GM23338 (cell line): ENCODE measurements around the gene BTBD3. TPM values are rescaled to one million over a fixed set of nuclear protein-coding genes. Genes with fewer than 3 reads are reported as not detected.

Experiments
- ATAC-seq: fragments of 200-7000 bp; cut with Tn5 transposase; 3 replicates; pipeline ENCODE4 v1.9.1; 2020
- DNase-seq: peaks from one replicate; pipeline ENCODE4 v3.0.0-alpha.2; 2015; ENCODE audit warnings: low spot score
- H2AFZ ChIP-seq: fragments of 200-600 bp; sonication (generic); 2 replicates; pipeline ENCODE4 v1.8.0; 2016; ENCODE audit warnings: antibody characterized with exemption, mild to moderate bottlenecking, moderate library complexity
- H3F3A ChIP-seq: fragments of 200-600 bp; sonication (generic); replicated peaks from 2 replicates; pipeline ENCODE4 v1.8.0; 2017; ENCODE audit warnings: antibody characterized with exemption, mixed run types, low read depth
- H3K27ac ChIP-seq: fragments of 200-600 bp; sonication (generic); 2 replicates; pipeline ENCODE4 v1.6.1; 2016; ENCODE audit warnings: low read depth
- H3K27me3 ChIP-seq: fragments of 200-600 bp; sonication (generic); 2 replicates; pipeline ENCODE4 v1.8.0; 2016; ENCODE audit warnings: mild to moderate bottlenecking, mixed run types, moderate library complexity; ENCODE audit not compliant: insufficient read depth
- H3K36me3 ChIP-seq: fragments of 200-600 bp; sonication (generic); 2 replicates; pipeline ENCODE4 v1.8.0; 2016; ENCODE audit warnings: mild to moderate bottlenecking; ENCODE audit not compliant: insufficient read depth
- H3K4me1 ChIP-seq: fragments of 200-600 bp; sonication (generic); 2 replicates; pipeline ENCODE4 v1.8.0; 2016; ENCODE audit warnings: mild to moderate bottlenecking, moderate library complexity; ENCODE audit not compliant: insufficient read depth
- H3K4me2 ChIP-seq: fragments of 200-600 bp; sonication (generic); 2 replicates; pipeline ENCODE4 v1.7.1; 2017; ENCODE audit warnings: mixed run types
- H3K4me3 ChIP-seq: fragments of 200-600 bp; sonication (generic); 2 replicates; pipeline ENCODE4 v1.6.1; 2016; ENCODE audit warnings: mixed run types
- H3K79me2 ChIP-seq: fragments of 200-600 bp; sonication (generic); replicated peaks from 2 replicates; pipeline ENCODE4 v1.8.0; 2017; ENCODE audit warnings: mild to moderate bottlenecking; ENCODE audit not compliant: insufficient read depth
- H3K9me2 ChIP-seq: fragments of 200-600 bp; sonication (generic); 2 replicates; pipeline ENCODE4 v1.8.0; 2017; ENCODE audit not compliant: insufficient read depth
- H4K20me1 ChIP-seq: fragments of 200-600 bp; sonication (generic); replicated peaks from 2 replicates; pipeline ENCODE4 v1.8.0; 2017; ENCODE audit warnings: mild to moderate bottlenecking; ENCODE audit not compliant: insufficient read depth
- H3K27ac Mint-ChIP-seq: 2 replicates; pipeline ENCODE4 v1.8.0; 2020; ENCODE audit warnings: inconsistent platforms, mild to moderate bottlenecking, moderate library complexity, mixed read lengths
- H3K27me3 Mint-ChIP-seq: 3 replicates; pipeline ENCODE4 v1.8.0; 2022; ENCODE audit warnings: low read depth, mild to moderate bottlenecking, moderate library complexity, mixed read lengths, inconsistent platforms; ENCODE audit not compliant: insufficient read depth, poor library complexity
- H3K36me3 Mint-ChIP-seq: 3 replicates; pipeline ENCODE4 v1.8.0; 2021; ENCODE audit warnings: low read depth, mild to moderate bottlenecking, inconsistent platforms, moderate library complexity, mixed read lengths
- H3K4me1 Mint-ChIP-seq: 3 replicates; pipeline ENCODE4 v1.8.0; 2020; ENCODE audit warnings: mild to moderate bottlenecking, inconsistent platforms, mixed read lengths
- H3K4me3 Mint-ChIP-seq: 3 replicates; pipeline ENCODE4 v1.8.0; 2021; ENCODE audit warnings: moderate library complexity, mild to moderate bottlenecking, inconsistent platforms, mixed read lengths
- H3K9me3 Mint-ChIP-seq: 3 replicates; pipeline ENCODE4 v1.8.0; 2020; ENCODE audit warnings: moderate library complexity, mild to moderate bottlenecking, inconsistent platforms, mixed read lengths
- EZH2 ChIP-seq: fragments of 200-600 bp; sonication (generic); IDR thresholded peaks from one replicate; pipeline ENCODE4 v1.8.0; 2017; ENCODE audit warnings: antibody characterized with exemption, mild to moderate bottlenecking, low read depth; ENCODE audit not compliant: unreplicated experiment
- NANOG ChIP-seq: IDR thresholded peaks from 2 replicates; pipeline ENCODE4 v1.6.1; 2016; ENCODE audit warnings: antibody characterized with exemption, borderline replicate concordance
- POLR2AphosphoS5 ChIP-seq: IDR thresholded peaks from 2 replicates; pipeline ENCODE4 v1.6.1; 2016; ENCODE audit warnings: antibody characterized with exemption, low read depth
- STAT1 ChIP-seq: IDR thresholded peaks from one replicate; pipeline ENCODE4 v1.6.1; 2016; ENCODE audit warnings: antibody characterized with exemption; ENCODE audit not compliant: unreplicated experiment
- ZNF114 ChIP-seq: fragments of 250-450 bp; sonication (Bioruptor Pico); IDR thresholded peaks from 2 replicates; pipeline ENCODE4 v1.5.0; 2020; ENCODE audit warnings: mild to moderate bottlenecking, moderate library complexity
- polyA plus RNA-seq: library from polyadenylated mRNA; unstranded; fragments of >200 nt; fragmentation: Nextera tagmentation; extraction: Ambion mirVana; gene quantifications from 2 replicates; pipeline ENCODE4 v1.2.1, GENCODE V29; 2016
- total RNA-seq: library from RNA; depleted of rRNA; stranded (reverse); fragments of >200 nt; shearing (Covaris generic); gene quantifications from 2 replicates; pipeline ENCODE4 v1.2.3, GENCODE V29; 2014
- TF ChIP-seq, protein P1 (sequence below): fragments of 250-450 bp; sonication (Bioruptor Pico); IDR thresholded peaks from 2 replicates; pipeline ENCODE4 v1.5.0; 2020; ENCODE audit warnings: mild to moderate bottlenecking, moderate library complexity
- TF ChIP-seq, protein P2 (sequence below): IDR thresholded peaks from one replicate; pipeline ENCODE4 v1.6.1; 2018; ENCODE audit warnings: antibody characterized with exemption; ENCODE audit not compliant: unreplicated experiment

BTBD3 gene
- total and polyA plus RNA-seq, 2 experiments from 2014 or later, result 11.8 to 45.1 TPM

DNA sequence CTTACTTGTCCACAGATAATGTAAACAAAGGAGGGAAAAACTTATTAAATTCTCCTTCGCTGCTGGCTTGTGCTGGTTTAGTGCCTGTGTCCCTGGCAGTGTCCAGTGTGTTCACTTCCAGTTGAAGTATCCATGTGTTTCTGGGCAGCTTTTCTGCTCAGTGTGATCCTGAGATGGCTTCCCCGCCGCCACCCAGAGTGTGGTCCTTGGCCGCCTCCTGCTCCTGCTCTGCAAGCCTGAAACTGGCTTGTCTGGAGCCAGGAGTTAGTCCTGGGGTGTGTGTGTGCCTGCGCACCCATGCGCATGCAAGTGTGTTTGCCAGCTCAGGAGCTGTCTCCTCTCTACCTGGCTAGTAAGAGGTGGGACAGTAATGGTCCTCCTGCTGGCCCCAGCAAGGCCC is 7.2 kb downstream of the BTBD3 start:
- no peaks in the 10 kb centered on the region for H3K27me3 Mint-ChIP-seq
- no peak for ATAC-seq
- no peaks in the 10 kb centered on the region for H3K9me3 Mint-ChIP-seq
- Histone ChIP-seq H4K20me1 (no peaks in the 10 kb centered on the region), H3F3A (no peaks in the 10 kb centered on the region), H3K79me2 (peaks cover 15% of the 10 kb centered on the region), H3K27ac (no peak overlapping the region), H3K4me2 (no peak overlapping the region), H2AFZ (no peak overlapping the region), H3K4me3 (no peak overlapping the region), H3K4me1 (0 out of 2 replicates have a peak, but pooled peaks cover 10% of the 10 kb centered on the region), H3K36me3 (no peaks in the 10 kb centered on the region), H3K27me3 (no peaks in the 10 kb centered on the region), H3K9me2 (no peaks in the 10 kb centered on the region)
- no peak for DNase-seq
- peaks cover 9% of the 10 kb centered on the region for H3K4me1 Mint-ChIP-seq
- TF ChIP-seq EZH2 (no peak), POLR2AphosphoS5 (no peak), NANOG (no peak), ZNF114 (CRISPR knock-in tag) (no peak), STAT1 (no peak)
- TF ChIP-seq, protein P1, sequence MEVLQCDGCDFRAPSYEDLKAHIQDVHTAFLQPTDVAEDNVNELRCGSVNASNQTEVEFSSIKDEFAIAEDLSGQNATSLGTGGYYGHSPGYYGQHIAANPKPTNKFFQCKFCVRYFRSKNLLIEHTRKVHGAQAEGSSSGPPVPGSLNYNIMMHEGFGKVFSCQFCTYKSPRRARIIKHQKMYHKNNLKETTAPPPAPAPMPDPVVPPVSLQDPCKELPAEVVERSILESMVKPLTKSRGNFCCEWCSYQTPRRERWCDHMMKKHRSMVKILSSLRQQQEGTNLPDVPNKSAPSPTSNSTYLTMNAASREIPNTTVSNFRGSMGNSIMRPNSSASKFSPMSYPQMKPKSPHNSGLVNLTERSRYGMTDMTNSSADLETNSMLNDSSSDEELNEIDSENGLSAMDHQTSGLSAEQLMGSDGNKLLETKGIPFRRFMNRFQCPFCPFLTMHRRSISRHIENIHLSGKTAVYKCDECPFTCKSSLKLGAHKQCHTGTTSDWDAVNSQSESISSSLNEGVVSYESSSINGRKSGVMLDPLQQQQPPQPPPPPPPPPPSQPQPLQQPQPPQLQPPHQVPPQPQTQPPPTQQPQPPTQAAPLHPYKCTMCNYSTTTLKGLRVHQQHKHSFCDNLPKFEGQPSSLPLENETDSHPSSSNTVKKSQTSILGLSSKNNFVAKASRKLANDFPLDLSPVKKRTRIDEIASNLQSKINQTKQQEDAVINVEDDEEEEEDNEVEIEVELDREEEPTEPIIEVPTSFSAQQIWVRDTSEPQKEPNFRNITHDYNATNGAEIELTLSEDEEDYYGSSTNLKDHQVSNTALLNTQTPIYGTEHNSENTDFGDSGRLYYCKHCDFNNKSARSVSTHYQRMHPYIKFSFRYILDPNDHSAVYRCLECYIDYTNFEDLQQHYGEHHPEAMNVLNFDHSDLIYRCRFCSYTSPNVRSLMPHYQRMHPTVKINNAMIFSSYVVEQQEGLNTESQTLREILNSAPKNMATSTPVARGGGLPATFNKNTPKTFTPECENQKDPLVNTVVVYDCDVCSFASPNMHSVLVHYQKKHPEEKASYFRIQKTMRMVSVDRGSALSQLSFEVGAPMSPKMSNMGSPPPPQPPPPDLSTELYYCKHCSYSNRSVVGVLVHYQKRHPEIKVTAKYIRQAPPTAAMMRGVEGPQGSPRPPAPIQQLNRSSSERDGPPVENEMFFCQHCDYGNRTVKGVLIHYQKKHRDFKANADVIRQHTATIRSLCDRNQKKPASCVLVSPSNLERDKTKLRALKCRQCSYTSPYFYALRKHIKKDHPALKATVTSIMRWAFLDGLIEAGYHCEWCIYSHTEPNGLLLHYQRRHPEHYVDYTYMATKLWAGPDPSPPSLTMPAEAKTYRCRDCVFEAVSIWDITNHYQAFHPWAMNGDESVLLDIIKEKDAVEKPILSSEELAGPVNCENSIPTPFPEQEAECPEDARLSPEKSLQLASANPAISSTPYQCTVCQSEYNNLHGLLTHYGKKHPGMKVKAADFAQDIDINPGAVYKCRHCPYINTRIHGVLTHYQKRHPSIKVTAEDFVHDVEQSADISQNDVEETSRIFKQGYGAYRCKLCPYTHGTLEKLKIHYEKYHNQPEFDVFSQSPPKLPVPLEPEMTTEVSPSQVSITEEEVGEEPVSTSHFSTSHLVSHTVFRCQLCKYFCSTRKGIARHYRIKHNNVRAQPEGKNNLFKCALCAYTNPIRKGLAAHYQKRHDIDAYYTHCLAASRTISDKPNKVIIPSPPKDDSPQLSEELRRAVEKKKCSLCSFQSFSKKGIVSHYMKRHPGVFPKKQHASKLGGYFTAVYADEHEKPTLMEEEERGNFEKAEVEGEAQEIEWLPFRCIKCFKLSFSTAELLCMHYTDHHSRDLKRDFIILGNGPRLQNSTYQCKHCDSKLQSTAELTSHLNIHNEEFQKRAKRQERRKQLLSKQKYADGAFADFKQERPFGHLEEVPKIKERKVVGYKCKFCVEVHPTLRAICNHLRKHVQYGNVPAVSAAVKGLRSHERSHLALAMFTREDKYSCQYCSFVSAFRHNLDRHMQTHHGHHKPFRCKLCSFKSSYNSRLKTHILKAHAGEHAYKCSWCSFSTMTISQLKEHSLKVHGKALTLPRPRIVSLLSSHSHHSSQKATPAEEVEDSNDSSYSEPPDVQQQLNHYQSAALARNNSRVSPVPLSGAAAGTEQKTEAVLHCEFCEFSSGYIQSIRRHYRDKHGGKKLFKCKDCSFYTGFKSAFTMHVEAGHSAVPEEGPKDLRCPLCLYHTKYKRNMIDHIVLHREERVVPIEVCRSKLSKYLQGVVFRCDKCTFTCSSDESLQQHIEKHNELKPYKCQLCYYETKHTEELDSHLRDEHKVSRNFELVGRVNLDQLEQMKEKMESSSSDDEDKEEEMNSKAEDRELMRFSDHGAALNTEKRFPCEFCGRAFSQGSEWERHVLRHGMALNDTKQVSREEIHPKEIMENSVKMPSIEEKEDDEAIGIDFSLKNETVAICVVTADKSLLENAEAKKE (CRISPR knock-in tag), result no peak
- TF ChIP-seq, protein P2, sequence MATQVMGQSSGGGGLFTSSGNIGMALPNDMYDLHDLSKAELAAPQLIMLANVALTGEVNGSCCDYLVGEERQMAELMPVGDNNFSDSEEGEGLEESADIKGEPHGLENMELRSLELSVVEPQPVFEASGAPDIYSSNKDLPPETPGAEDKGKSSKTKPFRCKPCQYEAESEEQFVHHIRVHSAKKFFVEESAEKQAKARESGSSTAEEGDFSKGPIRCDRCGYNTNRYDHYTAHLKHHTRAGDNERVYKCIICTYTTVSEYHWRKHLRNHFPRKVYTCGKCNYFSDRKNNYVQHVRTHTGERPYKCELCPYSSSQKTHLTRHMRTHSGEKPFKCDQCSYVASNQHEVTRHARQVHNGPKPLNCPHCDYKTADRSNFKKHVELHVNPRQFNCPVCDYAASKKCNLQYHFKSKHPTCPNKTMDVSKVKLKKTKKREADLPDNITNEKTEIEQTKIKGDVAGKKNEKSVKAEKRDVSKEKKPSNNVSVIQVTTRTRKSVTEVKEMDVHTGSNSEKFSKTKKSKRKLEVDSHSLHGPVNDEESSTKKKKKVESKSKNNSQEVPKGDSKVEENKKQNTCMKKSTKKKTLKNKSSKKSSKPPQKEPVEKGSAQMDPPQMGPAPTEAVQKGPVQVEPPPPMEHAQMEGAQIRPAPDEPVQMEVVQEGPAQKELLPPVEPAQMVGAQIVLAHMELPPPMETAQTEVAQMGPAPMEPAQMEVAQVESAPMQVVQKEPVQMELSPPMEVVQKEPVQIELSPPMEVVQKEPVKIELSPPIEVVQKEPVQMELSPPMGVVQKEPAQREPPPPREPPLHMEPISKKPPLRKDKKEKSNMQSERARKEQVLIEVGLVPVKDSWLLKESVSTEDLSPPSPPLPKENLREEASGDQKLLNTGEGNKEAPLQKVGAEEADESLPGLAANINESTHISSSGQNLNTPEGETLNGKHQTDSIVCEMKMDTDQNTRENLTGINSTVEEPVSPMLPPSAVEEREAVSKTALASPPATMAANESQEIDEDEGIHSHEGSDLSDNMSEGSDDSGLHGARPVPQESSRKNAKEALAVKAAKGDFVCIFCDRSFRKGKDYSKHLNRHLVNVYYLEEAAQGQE, result no peak
- H3K36me3 Mint-ChIP-seq, result peaks cover 23% of the 10 kb centered on the region
- no peak overlapping the region for H3K4me3 Mint-ChIP-seq
- no peak overlapping the region; the same call in 1 of the 2 replicates for H3K27ac Mint-ChIP-seq
